GM10847 (cell line): ENCODE data around the gene TTN.

ENCODE experiments used
- POLR2A ChIP-seq: IDR thresholded peaks from 2 replicates; pipeline ENCODE4 v1.6.1; 2011; ENCODE audit not compliant: insufficient read length; ENCODE audit errors: extremely low read depth

TTN gene

GRCh38 chr2:178506524-178506923, 300.7 kb downstream of the TTN start:
- no peak for TF ChIP-seq POLR2A

GRCh38 chr2:178506101-178506500, 301.1 kb downstream of the TTN start:
- TF ChIP-seq POLR2A = no peak

GRCh38 chr2:178502751-178503150, 304.5 kb downstream of the TTN start:
- no peak for TF ChIP-seq POLR2A

GRCh38 chr2:178499640-178500039, 307.6 kb downstream of the TTN start:
- TF ChIP-seq POLR2A = no peak

- TF ChIP-seq POLR2A = no peak
These were observed 309.1 kb downstream of the TTN start for GRCh38 chr2:178498137-178498536.

- TF ChIP-seq POLR2A = no peak
These were observed 311.2 kb downstream of the TTN start for GRCh38 chr2:178496049-178496448.

GRCh38 chr2:178491612-178492011, 315.6 kb downstream of the TTN start:
- TF ChIP-seq POLR2A = no peak

- no peak for TF ChIP-seq POLR2A
These were observed 321.9 kb downstream of the TTN start for GRCh38 chr2:178485356-178485755.

- no peak for TF ChIP-seq POLR2A
These were observed 322.8 kb downstream of the TTN start for GRCh38 chr2:178484245-178485041.

GRCh38 chr2:178482437-178482836, 324.8 kb downstream of the TTN start:
- no peak for TF ChIP-seq POLR2A

- peak; percentile 19 for TF ChIP-seq POLR2A
These were observed 326.7 kb downstream of the TTN start, which contains the start of gene PLEKHA3 for GRCh38 chr2:178480227-178481181. Gene PLEKHA3, plus strand, starts transcription at chr2:178480457. Its CDS starts 413 bp downstream, at chr2:178480870.

GRCh38 chr2:178479758-178480226, 327.4 kb downstream of the TTN start:
- TF ChIP-seq POLR2A = no peak

GRCh38 chr2:178479275-178479616, 328.0 kb downstream of the TTN start:
- TF ChIP-seq POLR2A = no peak

GRCh38 chr2:178478439-178479274, 328.6 kb downstream of the TTN start, which contains the start of gene FKBP7:
Gene FKBP7, minus strand, starts transcription at chr2:178478600. Its CDS starts 101 bp downstream, at chr2:178478499.
- peak; percentile 67 for TF ChIP-seq POLR2A

- TF ChIP-seq POLR2A = no peak
These were observed 329.1 kb downstream of the TTN start for GRCh38 chr2:178478130-178478438.

GRCh38 chr2:178477443-178478129, 329.6 kb downstream of the TTN start:
- TF ChIP-seq POLR2A = no peak
